HG03066 (cell line): ENCODE data around the gene TFCP2.
"Not testable (repeated sequence)": the region's sequence is repeated elsewhere in the genome, so short reads cannot be mapped to it uniquely, and the experiment has no call there.

ENCODE experiments used
- ATAC-seq: cut with Tn5 transposase; IDR thresholded peaks from one replicate; pipeline ENCODE4 v1.9.1; 2021; ENCODE audit warnings: low read depth; ENCODE audit not compliant: unreplicated experiment

The TFCP2 gene

DNA sequence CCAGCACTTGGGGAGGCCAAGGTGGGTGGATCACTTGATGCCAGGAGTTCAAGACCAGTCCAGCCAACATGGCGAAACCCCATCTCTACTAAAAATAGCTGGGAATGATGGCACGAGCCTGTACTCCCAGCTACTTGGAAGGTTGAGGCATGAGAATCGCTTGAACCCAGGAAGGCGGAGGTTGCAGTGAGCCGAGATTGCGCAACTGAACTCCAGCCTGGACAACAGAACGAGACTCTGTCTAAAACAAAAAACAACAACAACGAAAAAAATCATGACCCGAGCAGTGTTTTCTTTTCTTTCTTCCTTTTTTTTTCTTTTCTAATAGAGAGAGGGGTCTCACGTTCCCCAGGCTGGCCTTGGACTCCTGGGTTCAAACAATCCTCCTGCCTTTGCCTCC, 86.0 kb downstream of the TFCP2 start:
- ATAC-seq, result no peak

DNA sequence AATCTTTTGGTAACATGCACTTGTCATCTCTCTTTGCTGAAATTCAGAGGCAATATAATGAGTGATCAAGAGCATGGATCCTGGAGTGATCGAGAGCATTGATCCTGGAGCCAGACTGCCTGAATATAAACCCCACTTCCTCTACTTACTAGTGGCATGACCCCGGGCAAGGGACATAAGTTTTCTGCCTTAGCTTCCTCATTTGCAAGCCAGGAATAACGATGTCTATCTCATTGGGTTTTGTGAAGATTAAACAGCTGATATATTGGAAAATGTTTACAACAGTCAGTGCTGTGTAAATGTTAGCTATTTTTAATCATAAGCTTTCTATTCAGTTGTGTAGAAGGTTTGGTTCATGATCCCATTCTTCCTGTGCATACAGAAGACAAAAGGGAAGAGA, 87.2 kb downstream of the TFCP2 start:
- no peak for ATAC-seq

DNA sequence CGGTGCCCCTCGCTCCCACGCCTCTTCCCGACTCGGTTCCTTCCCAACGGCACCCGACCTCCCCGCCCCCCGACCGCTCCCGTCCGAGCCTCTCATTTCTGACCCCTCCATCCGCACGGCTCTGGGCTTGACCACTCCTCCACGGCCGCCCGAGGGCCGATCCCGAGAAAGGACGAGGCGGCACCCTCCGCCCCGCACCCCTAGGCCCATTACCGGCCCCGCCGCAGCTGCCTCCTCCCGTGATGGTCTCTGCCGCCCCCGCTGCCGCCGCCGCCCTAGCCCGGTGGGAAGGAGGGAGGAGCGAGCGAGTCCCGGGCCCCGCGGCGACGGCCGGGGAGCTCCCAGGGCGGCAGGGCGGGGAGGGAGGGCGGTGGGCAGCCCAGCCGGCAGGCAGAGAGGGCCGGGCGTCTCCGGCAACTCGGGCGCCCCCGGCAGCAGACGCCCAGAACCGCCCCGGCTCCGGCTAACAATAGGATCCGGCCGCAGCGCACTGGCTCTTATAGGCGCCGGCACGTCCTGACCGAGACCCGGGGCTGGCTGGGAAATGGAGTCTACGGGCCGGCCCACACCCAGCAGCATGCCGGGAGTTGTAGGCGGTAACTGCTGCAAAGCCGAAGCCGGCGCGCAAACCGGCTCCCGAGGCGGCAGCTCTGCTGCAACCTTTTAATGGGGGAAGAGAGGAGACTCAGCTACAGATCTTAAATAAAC, 89.7 kb downstream of the TFCP2 start, which contains the start of gene CSRNP2:
Gene CSRNP2, minus strand, starts transcription at position 471 of the 708 bp plus-strand sequence. CDS start 7,035 bp downstream, outside the sequence.
- ATAC-seq, result peak; percentile 98

DNA sequence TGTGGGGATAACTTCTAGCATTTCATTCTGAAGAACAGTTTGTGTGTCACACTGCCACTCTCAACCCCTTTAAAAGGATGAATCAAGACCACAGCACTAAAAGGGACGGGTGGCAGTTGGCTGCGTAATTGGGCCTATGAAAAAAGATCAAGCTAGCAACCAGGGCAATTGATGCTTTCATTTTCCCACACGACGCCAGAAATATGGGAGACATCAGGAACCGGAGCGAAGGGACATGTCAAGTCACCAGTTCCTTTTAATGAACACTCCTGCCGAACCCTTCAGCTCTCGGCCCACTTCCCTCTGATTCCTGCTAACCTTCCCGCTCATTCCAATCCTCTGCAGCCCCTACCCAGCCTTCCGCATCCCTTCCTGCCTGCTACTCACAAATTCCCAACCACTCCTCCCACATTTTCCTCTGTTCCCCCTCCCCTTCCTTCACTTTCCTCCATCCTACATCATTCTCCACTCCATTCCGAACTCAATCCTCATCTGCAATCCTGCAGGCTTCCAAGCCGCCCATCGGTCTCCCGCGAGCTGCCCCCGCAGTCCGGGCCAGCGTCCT, 90.3 kb downstream of the TFCP2 start:
- ATAC-seq, result no peak

DNA sequence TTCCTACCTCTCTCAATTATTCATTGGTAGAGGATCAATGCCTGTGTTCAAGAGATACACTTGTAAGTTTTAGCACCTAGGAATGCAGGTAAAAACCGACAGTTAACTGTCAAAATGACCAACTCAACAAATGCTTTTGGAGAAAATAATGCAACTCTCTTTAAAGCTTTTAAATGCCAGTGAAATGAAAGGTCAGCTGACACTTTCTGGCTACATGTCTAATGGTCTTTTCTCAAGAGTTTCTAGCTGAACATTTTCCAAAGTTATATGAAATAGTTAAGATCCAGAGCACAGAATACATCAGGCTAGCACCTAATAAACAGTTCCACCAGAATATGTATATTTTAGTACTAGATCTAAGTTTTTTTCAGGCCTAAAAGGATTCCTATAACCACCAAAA, 91.5 kb downstream of the TFCP2 start:
- no peak for ATAC-seq

DNA sequence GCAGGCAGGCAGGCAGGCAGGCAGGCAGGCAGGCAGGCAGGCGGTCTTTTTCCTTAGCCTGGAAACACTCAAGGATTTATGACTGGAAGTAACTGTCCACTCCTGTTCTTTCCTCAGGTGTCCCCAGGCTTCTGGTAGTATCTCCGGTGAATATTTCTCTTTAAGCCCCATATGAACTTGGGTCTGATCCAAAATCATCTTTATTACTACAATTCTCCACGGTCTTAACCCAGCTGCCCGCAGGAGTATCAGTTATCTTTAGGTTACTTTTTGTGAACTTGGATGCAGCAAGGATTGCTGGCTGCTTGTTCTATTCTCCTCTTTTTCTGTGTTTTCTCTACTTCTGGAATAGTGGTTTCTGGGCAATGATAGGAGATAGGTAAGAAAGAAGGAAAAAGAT, 92.8 kb downstream of the TFCP2 start:
- no peak for ATAC-seq

DNA sequence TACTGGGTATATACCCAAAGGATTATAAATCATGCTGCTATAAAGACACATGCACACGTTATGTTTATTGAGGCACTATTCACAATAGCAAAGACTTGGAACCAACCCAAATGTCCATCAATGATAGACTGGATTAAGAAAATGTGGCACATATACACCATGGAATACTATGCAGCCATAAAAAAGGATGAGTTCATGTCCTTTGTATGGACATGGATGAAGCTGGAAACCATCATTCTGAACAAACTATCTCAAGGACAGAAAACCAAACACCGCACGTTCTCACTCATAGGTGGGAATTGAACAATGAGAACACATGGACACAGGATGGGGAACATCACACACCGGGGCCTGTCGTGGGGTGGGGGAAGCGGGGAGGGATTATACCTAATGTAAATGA, 94.1 kb downstream of the TFCP2 start:
- not testable (repeated sequence) for ATAC-seq

DNA sequence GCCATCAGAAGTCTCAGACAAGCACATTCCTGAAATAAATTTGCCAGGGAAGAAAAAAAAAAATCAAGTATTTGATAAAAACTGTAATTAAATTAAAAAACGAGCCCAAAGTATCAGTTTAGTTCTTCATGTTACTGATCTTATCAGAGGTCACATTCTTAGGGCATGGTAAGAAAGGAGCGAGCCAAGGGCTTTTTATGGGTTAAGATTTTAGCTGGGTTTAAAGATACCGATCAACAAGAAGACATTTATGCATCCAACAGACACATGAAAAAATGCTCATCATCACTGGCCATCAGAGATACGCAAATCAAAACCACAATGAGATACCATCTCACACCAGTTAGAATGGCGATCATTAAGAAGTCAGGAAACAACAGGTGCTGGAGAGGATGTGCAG, 94.6 kb downstream of the TFCP2 start:
- ATAC-seq, result not testable (repeated sequence)

DNA sequence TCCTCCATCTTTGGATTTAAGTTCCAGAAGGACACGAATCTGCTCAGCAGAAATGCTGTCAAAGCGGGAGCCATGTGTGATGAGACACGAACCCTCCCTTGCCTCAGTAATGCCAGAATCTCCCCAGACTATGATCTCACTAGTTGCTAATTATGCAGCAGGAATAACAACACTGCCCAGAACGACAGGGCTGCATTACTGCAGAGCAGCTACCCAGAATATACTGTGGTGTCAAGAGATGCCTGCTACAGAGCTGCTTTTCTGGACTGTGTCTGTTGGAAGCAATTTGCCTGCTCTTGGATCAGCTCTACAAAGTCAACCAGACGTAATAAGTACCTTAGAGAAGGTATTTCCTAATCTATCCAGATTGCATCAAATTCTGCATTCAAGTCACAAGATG, 95.0 kb downstream of the TFCP2 start:
- ATAC-seq, result no peak

DNA sequence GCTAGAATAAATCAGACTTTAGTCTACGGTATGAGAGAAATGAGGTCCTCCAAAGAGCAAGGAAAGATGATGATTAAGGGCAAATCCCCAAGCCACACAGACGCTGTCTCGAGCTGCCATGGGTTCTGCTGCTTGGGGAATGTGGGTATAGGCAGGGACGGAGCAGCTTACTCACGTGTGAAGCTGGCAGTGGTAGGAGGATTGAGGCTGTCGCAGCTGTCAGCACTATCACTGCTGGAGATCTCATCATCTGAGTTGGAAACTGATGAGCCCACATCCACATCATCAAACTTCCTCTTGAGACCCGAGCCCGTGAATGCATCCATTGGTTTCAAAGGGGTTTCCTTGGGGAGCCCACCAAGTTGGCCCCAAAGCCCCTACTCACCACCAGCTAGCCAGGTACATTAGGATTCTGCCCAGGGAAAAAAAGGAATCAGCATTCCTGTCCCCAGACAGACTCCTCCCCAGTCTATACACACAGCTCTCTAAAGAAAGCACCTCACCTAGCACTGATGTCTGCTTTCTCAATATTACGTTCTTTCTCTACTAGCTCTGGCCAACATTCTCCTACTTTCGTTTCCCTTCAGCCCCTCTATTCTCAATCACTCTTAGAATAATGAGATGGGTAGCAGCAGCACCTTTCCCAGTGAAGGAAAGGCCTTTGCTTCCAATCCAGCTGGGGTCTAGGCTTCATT, 96.6 kb downstream of the TFCP2 start:
- ATAC-seq, result no peak

DNA sequence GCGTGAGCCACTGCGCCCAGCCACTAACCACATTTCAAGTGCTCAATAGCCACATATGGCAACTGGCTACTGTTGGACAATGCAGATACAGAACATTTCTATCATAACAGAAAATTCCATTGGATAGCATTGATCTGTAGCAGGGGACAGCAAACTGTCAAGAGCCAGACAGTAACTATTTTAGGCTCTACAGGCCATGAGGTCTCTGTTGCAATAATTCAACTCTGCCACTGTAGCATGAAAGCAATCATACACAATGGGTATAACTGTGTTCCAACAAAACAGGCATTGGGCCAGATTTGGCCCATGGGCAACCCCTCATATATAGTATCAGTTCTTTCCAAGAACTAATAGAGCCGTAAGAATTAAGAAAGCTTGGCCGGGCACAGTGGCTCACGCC, 97.5 kb downstream of the TFCP2 start:
- ATAC-seq, result no peak

DNA sequence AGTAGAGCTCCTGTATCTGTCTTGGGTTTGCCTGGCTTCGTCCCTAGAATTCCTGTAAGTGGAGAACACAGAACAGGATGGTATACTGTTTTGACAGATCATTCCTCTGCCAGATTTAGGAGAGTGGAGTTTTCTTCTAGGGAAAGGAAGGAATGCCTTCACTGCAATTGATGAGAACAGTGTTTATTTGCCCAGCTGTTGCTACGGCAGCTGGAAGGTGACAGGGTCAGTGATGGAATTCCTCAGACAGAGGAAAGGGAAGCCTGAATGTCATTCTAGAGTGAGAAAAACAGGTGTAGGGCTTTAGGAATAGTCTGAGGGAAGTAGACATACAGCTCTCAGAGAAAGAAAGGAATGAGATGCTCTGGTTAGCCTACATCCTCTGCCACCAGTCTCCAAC, 101.3 kb downstream of the TFCP2 start:
- ATAC-seq, result no peak

DNA sequence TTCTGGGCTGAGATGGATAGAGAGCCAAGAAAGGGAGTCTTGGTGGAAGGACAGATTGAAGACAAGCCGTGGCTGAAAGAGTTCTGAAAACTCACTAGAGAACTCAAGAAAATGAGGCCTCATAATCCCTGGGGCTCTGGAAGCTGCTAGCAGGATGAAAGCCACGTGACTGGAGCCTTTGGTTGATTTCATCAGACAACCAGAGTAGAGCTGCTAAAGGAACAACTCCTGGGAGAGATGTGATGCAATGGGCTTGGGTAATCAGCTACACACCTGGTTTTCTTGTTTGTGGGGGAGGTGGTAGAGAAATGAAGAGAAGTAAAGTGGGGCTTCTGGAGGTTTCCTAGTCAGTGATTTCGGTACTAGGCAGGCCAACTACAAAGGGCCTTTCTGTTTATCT, 102.9 kb downstream of the TFCP2 start:
- ATAC-seq, result no peak

DNA sequence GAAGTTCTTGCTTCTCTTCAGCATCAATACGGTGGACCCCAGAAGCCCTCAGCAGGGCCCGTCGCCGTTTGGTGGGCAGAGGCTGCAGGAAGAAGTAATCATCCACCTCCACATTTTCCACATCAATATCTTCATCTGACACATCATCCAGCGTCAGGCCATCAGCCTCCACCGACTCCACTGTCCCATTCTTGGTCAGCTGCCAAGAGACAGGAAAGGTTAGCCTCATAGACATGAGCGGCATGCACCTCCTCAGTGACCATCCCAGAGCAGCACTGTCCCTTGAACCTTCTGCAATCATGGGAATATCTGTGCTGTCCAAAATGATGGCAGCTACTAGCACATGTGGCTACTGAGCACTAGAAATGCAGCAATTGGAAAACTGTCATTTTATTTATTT, 105.2 kb downstream of the TFCP2 start:
- no peak for ATAC-seq

DNA sequence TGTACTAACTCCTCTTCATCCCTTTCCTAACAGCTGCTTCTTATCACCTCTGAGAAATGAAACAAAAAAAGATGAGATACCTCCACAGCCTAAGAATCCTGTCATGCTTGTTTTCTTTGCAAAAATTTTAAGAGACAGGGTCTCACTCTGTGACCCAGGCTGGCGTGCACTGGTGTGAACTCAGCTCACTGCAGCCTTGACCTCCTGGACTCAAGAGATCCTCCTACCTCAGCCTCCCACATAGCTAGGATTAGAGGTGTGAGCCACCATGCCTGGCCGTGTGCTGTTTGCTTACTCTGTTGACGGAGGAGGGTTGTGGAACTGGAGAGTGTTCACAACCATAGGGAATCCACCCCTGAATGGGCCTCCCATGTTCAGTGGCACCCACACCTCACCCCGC, 105.7 kb downstream of the TFCP2 start:
- no peak for ATAC-seq

DNA sequence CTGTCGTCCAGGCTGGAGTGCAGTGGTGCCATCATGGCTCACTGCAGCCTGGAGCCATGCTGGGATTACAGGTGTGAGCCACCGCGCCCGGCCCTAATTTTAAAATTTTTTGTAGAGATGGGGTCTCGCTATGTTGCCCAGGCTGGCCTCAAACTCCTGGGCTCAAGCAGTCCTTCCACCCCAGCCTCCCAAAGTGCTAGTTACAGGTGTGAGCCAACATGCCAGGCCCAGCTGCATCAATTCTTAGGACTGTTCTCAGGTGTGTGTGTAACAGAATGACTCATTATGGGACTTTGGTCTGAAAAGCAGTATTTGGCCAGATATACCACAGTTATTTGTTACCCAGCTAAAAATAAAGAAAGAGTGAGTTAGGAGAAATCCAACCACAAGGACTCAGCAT, 107.4 kb downstream of the TFCP2 start:
- no peak for ATAC-seq

DNA sequence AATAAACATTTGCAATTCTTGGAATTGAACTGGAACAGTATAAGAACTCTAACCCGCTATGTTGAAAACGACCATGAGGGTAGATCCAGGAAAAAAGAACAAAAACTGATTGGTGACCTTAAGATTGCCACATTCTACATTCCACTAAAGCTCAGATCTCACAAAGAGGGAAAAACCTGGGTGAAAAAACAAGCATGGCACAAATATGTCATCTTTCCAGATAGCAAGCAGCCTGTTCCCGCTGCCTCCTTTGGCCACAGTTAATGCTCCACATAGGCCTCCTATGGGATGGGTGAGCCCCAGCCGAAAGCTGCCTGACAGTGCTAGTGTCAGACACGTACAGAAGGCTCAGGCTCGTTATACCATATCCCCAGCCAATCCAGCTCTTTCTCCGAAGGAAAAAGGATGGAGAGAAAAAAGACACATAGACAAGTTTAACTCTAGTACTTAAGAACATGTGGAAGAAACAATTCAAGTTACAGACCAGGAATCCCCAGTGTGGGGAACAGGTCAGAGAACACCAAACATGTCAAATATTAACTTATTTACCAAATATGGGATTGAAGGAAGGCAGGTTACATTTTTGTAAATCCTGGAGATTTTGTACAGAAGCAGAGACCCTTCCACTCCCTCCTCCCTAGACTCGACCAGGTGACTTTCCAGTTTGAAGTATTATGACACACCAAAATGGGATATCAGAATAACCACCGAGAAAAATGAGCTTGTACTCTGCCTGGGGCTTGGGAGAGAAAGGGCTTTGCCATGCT, 110.1 kb downstream of the TFCP2 start:
- ATAC-seq, result no peak

DNA sequence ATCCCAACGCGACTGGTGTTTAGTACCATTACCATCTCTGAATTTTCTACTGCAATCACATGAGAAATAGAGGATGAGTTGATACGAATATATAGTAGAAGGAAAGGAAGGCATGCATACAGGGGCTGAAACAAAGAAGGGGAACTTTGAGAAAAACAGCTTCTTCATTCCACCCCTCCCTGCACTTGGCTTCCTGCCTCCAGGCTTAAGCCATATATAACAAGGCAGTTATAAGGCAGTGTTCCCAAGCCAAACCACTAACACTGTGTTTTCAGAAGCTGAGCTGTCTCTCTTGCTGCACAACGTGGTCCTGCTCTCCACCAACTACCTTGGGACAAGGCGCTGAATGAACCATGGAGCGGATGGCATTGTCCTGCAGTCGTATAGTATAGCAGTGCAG, 113.8 kb downstream of the TFCP2 start:
- no peak for ATAC-seq

DNA sequence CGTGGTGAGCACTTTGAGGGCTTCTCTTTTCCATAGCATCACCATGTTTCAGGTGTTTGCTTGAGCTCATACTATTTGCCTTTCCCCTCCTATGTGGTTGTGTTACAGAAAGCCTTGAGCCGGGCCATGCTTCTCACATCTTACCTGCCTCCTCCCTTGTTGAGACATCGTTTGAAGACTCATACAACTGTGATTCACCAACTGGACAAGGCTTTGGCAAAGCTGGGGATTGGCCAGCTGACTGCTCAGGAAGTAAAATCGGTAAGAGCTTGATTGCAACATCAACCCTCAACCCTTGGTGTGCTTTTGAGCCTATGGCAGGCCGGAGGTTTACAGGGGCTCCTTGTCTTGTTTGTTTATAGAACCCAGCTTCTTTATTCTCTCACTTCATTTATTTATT, 116.7 kb downstream of the TFCP2 start:
- no peak for ATAC-seq

DNA sequence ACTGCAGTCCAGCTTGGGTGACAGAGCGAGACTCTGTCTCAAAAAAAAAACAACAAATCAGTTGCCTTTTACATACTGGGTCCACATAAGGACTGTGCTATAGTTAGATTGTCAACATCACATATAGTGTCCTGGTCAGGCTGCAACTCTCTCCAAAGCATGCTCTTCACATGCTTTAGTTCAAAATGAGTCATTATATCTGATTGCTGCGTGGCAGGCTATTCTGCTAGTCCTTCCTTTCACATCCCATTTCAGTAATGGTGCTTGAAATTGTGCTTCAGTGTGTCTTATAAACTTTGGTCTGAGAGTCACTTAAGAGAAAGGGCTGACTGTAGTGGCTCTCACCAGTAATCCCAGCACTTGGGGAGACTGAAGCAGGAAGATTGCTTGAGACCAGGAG, 117.9 kb downstream of the TFCP2 start:
- no peak for ATAC-seq

DNA sequence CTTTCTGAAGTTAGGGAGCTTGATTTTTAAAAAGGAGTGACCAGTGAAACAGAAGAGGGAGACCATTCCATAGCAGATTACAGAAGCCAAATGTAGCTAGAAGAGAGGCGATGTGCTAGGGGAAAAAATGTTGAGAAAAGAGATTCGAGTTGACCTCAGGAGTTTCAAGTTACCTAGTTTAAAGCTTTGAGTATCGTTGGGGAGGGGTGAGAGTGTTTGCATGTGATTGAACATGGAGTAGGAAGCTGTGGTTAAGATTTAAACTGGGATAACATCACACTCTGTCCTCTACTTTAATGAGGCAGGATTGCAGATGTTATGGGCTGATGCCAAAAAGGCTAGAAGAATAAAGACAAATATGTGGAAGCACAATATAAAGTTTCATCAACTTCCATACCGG, 121.1 kb downstream of the TFCP2 start:
- ATAC-seq, result no peak
